ENCODE results near the gene TMEM125.

Gene TMEM125

DNA sequence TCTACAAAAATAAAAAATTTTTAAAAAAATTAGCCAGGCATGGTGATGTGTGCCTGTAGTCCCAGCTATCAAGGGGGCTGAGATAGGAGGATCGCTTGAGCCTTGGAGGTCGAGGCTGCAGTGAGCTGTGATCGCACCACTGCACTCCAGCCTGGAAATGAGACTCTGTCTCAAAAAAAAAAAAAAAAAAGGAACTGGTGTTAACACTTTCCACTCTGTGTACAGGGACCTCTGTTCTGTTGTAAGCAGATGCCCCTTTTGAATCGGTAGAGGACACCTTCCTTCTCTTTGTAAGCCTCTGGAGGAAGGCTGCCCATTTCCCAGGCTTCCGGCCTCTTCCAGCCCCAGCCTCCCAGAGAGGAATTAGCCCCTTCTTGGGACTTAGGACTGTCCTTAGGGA, 22.9 kb downstream of the TMEM125 start:
- DNase-seq (ENCODE audit: low spot score), result no peak
- no peak for FAIRE-seq

DNA sequence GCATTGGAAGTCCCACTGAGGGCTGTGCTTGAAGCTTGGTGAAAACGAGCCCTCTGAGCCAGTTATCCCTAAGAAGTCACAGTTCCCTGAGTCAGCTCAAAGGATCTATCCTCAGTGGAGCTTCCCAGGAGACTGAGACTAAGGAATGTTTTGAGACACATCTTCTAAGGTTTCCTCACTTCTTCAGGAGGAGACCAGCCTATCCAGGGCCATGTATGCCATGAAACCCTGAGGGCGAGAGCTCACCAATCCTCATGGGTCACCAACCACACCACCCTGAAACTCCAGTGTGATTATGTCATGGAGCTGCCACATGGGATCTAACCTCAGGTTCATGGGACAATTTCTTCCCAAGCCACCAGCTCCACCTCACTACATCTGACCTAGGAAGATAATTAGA, 23.4 kb downstream of the TMEM125 start:
- DNase-seq (ENCODE audit: low spot score) (no peak), FAIRE-seq (no peak)

- DNase-seq (ENCODE audit: low spot score), result no peak
- no peak for FAIRE-seq
Measured at GRCh38 chr1:43293896-43294760, 24.3 kb downstream of the TMEM125 start.

GRCh38 chr1:43294761-43295160, 25.0 kb downstream of the TMEM125 start:
- no peak for FAIRE-seq
- DNase-seq (ENCODE audit: low spot score), result no peak

- FAIRE-seq, result no peak
- no peak for DNase-seq (ENCODE audit: low spot score)
Measured at GRCh38 chr1:43296207-43296606, 26.4 kb downstream of the TMEM125 start.

- no peak for DNase-seq (ENCODE audit: low spot score)
- FAIRE-seq, result no peak
Measured at GRCh38 chr1:43298055-43298454, 28.3 kb downstream of the TMEM125 start.

DNA sequence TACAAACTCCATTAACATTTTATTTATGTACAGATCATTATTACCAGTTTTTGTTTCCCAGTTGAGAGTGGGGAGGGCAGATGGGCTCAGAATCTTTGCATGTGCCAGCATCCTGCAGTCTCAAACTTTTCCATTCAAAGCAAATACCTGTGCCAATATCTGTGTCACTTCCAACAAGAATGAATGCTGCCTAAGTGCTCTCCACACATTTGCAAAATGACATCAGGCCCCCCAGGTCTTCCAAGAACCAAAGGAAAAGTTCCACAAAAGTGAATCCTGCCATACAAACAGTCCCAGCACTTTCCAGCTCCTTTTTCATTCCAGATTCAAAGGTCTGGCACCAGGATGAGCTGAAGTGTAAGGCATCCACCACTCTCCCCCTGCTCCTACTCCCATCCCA, 29.3 kb downstream of the TMEM125 start:
- FAIRE-seq, result no peak
- no peak for DNase-seq (ENCODE audit: low spot score)

- no peak for FAIRE-seq
- no peak for DNase-seq (ENCODE audit: low spot score)
Measured at GRCh38 chr1:43300378-43301094, 30.8 kb downstream of the TMEM125 start, which contains the start of gene TIE1. TIE1 (plus strand) TSS chr1:43300982; CDS start chr1:43301072, 90 bp downstream.

GRCh38 chr1:43302201-43302600, 32.4 kb downstream of the TMEM125 start:
- FAIRE-seq, result no peak

GRCh38 chr1:43302721-43303470, 33.1 kb downstream of the TMEM125 start:
- DNase-seq (ENCODE audit: low spot score) (no peak), FAIRE-seq (no peak)

More at GRCh38 chr1:43302201-43302600, 32.4 kb downstream of the TMEM125 start:
- no peak for DNase-seq (ENCODE audit: low spot score)

DNA sequence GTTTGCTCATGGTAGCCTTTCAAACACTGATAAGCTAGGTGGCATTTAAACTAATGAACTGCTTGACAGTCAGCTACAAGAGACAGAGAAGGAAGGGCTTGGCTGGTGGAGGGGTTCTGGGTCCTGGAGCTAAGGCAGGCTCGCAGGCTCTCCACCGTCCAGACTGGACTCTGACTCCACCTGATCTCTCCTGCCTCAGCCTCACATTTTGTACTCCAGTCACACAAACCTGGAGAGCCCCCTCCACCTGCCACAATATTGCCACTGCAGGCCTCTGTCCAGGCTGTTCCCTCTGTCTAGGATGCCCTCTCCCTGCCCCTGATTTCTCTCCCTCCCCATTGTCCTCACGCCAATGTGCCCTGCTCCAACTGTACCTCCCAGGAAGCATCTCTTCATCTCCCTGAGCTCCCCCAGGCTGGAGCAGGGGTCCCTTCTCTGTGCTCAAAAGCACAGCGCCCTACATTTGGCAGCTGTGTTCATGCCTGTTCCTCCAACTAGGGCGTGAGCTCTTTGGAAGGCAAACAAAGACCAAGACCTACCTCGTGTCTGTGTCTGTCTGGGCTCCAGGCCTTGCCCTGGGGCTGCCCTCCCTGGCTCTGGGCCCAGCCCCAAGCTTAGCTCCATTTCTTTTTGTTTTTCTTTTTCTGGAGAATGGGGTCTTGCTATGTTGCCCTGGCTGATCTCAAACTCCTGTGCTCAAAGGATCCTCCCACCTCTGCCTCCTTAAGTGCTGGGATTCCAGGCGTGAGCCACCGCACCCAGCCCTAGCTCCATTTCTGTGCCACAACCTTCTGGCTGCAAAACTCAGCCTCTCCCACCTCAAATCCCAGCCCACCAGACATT, 33.9 kb downstream of the TMEM125 start:
- DNase-seq (ENCODE audit: low spot score), result no peak
- no peak for FAIRE-seq

GRCh38 chr1:43304314-43304681, 34.5 kb downstream of the TMEM125 start:
- no peak for FAIRE-seq
- no peak for DNase-seq (ENCODE audit: low spot score)

DNA sequence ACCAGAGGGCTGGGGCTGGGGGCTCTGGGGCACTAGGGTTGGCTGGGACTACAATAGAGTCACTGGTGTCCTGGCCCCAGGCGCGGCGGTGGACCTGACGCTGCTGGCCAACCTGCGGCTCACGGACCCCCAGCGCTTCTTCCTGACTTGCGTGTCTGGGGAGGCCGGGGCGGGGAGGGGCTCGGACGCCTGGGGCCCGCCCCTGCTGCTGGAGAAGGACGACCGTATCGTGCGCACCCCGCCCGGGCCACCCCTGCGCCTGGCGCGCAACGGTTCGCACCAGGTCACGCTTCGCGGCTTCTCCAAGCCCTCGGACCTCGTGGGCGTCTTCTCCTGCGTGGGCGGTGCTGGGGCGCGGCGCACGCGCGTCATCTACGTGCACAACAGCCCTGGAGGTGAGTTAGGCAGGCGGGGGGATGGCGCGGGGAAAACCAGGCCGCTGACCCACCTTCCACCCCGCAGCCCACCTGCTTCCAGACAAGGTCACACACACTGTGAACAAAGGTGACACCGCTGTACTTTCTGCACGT, 35.1 kb downstream of the TMEM125 start:
- FAIRE-seq (no peak), DNase-seq (ENCODE audit: low spot score) (no peak)

DNA sequence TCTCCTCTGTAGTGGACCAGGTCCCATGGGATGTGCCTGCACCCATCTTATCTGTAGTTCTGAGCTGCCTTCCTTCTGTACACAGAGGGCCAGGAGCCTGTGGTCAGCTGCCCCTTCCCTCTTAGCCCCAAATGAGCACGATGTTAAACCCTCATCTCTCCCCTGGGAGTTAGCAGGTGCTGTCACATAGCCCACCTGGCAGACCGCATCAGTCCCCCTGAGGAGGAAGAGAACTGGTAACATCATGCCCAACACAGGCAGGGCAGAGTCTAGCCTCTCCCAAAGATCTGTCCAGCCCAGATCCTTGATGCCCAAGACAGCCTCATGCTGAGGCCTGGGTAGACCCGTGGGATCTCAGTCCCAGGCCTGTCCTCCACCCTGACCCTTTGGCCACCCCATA, 35.7 kb downstream of the TMEM125 start:
- DNase-seq (ENCODE audit: low spot score) (no peak), FAIRE-seq (no peak)

GRCh38 chr1:43305926-43306687, 36.3 kb downstream of the TMEM125 start:
- DNase-seq (ENCODE audit: low spot score), result no peak
- FAIRE-seq, result no peak

GRCh38 chr1:43306688-43307457, 37.1 kb downstream of the TMEM125 start:
- DNase-seq (ENCODE audit: low spot score), result no peak
- no peak for FAIRE-seq

GRCh38 chr1:43307458-43308158, 37.8 kb downstream of the TMEM125 start:
- FAIRE-seq (no peak), DNase-seq (ENCODE audit: low spot score) (no peak)

GRCh38 chr1:43308635-43309404, 39.0 kb downstream of the TMEM125 start:
- FAIRE-seq (no peak), DNase-seq (ENCODE audit: low spot score) (no peak)

Measured in RCC 7860 (cell line).